Left renal pelvis (tissue), 4 donors: ENCODE measurements around the gene ZNF628. TPM values are rescaled to one million over a fixed set of nuclear protein-coding genes. Genes with fewer than 3 reads are reported as not detected.
"Not testable (repeated sequence)": the region's sequence is repeated elsewhere in the genome, so short reads cannot be mapped to it uniquely, and the experiment has no call there.

ENCODE experiments used
- DNase-seq, 4 donors: peaks; one replicate each; pipeline ENCODE4 v3.0.0-alpha.2; 2013; ENCODE audit warnings: low read depth in 4 of 4, low spot score in 3 of 4
- polyA plus RNA-seq, 4 donors: library from polyadenylated mRNA; unstranded; fragments of 120-200 nt; gene quantifications; one replicate each; pipeline ENCODE4 v1.2.1, GENCODE V29; 2013; ENCODE audit not compliant: insufficient read length in 4 of 4

The ZNF628 gene
- polyA plus RNA-seq, 4 donors = 2.1 to 5.3 (median 3.2) TPM

DNA sequence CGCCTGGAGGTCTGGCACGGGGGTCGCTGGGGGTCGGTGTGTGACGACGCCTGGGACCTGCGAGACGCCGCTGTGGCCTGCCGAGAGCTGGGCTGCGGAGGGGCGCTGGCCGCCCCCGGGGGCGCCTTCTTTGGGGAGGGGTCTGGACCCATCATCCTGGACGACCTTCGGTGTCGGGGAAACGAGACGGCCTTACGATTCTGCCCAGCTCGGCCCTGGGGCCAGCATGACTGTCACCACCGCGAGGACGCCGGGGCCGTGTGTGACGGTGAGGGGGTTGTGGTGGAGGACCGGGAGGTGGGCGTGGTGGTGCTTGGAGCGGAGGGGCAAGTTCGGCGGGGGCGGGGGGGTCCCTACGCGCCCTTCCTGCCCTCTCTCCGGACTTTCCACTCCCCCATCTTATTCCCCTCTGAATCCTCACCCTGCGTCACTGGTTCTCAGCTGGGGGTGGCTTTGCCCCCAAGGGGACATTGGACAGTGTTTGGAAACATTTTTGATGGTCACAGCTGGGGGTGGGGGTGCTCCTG is 17.3 kb downstream of the ZNF628 start:
- no peak for DNase-seq

DNA sequence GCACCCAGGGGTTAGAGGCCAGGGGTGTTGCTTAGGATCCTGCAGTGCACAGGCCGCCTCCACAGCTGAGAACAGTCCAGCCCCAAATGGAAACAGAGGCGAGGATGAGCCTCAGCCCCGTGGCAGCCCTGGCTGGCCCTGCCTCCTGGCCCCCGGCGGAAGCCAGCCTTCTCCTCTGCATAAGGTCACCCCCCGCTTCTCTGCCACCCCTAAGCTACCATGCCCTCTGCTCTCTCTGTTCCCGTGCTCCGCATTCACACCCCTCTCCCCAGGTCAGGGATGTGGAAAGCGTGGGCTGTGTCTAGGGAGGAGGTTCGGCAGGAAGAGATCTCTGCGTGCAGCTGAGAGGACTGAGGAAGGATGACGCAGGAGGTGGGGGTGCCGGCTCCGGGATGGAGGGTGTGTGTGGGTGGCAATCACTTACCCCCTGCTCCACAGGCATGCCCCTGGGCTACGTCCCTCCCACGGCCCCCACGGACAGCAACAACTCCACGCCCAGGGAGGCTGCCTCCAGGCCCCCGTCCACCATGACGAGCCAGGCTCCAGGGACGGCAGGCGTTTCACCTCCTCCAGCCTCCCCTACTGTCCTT is 17.9 kb downstream of the ZNF628 start:
- no peak for DNase-seq

DNA sequence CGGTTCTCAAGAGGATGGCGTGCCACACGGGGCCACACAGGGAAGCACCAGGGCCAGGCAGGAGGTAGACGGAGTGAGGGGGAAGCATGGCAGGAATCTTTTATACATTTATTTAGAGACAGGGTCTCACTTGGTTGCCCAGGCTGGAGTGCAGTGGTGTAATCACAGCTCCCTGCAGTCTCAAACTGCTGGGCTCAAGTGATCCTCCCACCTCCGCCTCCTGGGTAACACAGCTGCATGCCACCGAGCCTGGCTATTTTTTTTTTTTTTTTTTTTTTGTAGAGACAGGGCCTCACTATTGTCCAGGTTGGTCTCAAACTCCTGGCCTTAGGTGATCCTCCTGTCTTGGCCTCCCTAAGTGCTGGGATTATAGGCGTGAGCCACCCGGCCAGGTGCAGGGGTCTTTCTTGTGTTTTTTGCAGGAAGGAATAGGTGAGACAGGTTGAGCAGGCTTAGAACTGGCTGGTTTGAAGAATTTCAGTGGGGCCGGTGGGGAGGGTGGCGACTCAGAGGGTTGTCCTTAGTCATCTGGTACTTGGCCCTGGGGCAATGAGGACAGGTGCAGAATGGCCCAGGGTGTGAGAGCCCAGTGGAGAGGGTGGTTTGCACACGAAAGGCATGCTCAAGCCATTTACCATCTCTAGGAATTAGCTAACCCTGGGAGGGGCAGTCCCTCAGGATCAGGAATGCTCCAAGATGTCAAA is 19.4 kb downstream of the ZNF628 start:
- no peak for DNase-seq

DNA sequence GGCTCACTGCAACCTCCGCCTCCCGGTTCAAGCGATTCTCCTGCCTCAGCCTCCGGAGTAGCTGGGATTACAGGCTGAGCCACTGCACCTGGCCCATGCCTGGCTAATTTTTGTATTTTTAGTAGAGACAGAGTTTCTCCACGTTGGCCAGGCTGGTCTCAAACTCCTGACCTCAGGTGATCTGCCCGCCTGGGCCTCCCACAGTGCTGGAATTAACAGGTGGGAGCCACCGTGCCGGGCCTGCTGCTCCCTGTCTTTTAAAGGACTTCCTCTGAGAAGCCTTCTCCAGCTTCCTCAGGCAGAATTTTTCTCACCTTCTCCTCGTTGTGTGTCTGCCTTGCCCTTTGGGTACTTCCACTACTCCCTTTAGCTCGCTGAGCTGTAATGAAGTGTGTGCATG is 20.4 kb downstream of the ZNF628 start:
- DNase-seq = not testable (repeated sequence)

DNA sequence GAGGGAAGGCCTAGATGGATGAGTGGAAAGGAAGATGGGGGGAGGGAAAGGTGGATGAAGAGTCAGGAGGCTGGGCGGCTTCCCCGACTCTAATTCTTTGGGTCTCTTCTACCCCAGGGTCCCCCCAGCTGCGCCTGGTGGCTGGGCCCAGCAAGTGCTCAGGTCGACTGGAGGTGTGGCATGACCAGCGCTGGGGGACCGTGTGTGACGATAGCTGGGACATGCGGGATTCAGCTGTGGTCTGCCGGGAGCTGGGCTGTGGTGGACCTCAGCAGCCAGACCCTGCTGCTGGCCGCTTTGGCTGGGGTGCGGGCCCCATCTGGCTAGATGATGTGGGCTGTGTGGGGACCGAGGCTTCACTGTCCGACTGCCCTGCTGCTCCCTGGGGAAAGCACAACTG is 21.3 kb downstream of the ZNF628 start:
- DNase-seq = no peak

DNA sequence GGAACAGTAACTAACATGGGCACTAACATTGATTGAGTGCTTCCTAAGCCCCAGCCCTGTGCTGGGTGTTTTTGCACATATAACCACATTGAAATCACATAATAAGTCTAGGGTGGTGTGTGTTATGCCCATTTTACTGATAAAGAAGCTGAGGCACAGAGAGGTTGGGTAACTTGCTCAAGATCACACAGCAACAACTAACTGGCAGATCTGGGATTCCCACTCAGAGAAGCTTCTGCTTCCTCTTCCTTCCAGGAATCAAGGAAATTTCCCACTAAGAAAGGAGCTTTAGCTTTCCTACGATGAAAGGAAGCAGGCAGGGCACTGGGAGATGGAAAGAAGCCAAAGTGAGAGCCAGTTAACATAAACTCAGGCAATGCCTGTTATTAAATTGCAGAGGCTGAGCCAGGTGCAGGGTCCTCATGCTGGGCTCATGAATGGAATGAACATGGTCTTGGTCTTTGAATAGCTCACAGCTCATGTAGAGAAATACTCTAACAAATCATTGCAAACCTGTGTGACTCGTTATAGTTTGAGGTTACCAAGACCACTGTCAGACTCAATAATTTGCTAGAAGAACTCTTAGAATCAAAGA is 21.9 kb downstream of the ZNF628 start:
- no peak for DNase-seq

DNA sequence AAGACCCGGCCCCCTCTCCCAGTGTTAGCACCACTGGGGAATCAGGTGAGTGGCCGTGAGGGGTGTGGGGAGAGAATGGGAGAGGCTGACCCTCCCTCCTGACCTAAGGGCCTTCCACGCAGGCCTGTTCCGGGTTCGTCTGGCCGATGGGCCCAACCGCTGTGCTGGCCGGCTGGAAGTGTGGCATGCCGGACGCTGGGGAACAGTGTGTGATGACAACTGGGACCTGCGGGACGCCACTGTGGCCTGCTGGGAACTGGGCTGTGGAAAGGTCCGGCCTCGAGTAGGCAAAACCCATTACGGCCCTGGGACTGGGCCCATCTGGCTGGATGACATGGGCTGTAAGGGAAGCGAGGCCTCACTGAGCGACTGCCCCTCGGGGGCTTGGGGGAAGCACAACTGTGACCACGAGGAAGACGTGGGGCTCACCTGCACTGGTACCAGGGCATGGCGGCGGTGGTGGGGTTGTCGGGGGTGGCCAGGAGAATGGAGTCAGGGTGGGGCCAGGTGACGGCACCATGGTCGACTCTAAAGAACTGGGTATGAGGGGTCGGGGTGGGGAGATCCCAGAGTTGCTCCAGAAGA is 24.0 kb downstream of the ZNF628 start:
- DNase-seq = no peak

DNA sequence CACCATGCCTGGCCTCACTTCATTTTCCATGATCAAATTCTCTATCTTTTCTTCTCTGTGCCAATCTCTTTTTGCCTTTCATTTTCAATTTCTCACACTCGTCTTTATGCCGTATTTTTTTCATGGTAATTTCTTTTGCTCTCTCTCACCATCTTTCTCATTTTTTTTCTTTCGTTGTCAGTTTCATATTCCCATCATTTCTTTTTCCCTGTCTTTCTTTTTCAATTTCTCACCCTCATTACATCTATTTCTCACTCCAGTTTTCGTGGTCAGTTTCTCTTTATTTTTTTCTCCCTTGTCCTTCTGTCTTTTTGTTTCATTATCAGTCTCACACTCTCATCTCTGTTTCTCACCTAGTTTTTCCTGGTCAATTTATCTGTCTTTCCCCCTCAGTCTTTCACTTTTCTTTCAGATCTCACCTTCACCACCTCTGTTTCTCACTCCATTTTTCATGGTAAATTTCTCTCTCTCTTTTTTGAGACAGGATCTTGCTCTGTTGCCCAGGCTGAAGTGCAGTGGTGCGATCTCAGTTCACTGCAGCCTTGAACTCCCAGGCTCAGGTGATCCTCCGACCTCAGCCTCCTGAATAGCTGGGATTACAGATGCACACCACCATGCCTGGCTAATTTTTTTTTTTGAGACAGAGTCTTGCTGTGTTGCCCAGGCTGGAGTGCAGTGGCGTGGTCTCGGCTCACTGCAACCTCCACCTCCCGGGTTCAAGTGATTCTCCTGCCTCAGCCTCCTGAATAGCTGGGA is 26.0 kb downstream of the ZNF628 start:
- no peak for DNase-seq

DNA sequence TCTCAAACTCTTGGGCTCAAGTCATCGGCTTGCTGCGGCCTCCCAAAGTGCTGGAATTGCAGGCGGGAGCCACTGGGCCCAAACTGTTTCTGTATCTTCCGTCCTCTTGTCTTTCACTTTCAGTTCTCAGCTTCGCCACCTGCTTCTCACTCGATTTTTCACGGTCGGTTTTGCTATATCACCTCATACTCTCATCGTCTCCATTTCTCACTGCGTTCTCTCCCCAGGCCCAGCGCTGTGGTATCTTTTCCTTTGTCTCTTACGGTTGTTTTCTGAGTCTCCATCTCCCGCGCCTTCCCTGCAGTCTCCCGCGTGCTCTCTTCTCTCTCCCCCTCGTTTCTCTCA is 26.7 kb downstream of the ZNF628 start:
- DNase-seq = no peak

DNA sequence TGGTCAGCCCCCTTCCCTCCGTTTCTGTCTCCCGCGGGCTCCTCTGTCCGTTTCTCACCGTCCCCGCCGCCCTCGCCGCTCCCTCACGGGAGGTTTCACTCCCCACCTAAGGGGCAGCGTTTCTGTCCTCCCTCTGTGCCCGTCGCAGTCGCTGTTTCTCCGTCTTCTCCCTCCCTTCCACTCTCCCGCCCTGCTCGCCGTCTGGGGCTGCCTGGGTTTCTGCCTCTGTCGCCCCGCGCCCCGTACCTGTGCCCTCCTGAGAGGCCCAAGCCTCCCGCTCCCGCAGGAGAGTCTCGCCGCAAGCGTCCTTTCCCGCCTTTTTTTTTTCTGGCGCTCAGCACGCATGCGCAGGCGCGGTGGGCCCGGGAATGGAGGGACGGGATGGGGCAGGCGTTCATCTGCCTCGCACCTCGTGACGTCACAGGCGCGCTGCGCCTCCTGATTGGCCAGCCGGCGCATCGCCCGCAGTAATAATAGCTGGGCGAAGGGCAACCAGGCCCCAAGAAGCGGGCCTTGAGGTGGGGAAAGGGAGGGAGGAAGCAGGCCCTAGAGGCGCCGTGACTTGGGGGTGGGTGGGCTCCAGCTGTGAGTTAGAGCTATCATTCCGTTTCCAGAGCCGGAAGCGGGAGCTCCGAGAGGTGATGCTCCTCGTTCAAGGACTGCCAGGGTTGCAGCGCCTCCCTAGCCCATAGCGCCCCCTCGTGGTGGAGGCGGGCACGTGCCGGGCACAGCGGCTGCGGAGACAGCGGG is 27.3 kb downstream of the ZNF628 start:
- peak; percentile 71 to 86 (median 80) for DNase-seq

DNA sequence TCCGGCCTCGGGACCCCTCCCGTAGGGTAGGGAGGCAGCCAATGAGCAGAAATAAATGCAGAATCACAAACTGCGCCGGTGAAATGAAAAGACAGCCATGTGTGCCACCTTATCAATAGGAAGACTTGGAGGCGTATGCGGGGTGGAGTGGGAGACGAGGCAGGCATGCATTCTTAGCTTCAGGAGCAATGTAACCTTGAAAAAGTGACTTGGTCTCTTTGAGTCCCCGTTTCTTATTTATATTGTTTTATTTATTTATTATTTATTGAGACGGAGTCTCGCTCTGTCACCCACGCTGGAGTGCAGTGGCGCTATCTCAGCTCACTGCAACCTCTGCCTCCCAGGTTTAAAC is 27.8 kb downstream of the ZNF628 start:
- DNase-seq = no peak

DNA sequence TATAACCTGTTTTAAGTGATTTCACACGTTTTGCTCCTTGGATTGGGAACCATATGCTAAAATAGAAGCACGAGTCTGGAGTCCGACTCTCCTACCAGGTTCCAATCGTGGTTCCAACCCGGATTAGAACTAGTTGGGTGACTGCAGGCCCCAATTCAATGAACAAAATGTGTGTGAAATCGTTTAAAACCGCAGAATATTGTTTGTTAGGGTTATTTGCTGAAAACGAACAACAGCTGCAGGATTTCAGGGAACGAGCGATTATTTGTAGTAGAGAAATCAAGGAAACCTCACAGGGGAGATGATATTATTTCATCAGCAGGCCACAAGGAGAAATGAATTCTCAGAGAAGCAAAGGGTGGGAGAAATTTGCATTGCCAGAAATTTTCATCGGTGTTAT is 28.6 kb downstream of the ZNF628 start:
- no peak for DNase-seq

DNA sequence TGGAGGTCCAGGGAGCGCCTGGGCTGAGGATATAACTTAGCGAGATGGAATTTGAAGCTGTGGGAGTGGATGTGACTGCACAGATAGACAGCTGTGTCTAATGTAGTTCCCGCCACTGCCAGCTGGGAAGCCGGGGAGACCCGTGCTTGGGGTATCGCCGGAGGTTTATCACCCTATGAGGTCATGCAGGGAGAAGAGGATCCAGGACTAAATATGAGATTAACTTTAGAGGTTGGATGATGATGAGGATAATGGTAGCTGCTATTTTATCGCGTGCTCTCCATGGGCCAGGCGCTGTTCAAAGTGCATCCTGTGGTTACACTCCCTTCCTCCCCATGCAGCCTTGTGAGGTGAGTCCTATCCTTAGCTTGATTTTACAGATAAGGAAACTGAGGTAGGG is 31.7 kb downstream of the ZNF628 start:
- DNase-seq = no peak

DNA sequence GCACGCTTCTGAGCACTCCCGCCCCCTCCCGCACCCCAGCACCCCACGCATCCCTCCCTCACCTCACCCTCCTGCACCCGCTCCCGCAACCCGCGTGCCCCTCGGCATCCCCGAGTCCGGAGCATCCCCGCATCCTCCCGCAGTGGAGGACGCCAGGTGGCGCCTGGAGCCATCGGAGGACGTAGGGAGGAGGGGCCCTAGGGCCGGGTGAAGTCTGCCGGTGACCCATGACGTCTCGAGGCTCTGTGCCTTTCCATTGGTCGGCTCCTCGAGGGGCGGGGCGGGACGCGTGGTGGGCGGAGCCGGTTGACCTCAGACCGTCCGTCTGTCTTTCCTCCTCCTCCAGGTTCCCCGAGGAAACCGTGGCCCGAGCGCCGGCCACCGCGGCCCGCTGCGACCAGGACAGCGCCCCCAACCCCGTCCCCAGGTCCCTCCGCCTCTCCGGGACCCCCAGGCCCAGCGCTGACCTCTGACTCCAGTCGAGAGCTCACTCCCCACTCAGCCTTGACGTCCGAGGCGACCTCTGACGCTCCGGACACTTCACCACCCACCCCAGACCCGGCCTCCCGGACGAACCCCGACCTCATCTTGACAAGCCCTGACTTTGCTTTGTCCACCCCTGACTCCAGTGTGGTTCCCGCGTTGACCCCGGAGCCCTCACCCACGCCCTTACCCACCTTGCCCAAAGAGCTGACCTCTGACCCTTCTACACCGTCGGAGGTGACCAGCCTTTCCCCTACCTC is 40.6 kb downstream of the ZNF628 start:
- DNase-seq = peak; percentile 71 to 82 (median 80)

DNA sequence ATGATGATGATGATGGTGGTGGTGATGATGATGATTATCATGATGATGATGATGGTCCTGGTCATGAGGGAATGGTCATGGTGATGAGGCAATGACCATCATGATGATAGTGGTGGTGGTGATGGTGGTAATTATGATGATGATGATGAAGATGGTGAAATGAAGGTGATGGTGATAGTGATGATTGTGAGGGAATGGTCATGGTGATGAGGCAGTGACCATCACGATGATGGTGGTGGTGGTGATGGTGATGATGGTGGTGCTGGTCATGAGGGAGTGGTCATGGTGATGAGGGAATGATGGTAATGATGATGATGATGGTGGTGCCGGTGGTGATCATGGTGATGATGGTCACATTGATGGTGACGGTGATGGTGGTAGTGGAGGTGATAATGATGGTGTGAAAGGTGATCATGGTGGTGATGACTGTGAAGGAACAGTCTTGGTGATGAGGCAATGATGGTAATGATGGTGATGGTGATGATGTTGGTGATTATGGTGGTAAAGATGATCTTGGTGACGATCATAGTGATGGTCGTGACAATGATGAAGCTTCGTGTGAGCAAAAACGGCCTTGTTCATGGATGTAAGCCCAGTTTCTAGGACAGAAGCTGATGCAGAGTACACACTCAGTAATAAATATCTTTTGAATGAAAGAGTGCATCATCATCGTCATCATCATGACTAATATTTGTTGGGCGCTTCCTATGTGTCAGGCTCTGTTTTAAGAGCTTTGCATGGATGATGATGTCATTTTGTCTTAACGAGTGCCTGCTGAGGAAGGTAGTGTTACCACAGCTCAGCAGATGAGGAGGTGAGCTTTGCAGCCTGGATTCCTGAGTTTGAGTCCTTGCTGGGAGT is 43.3 kb downstream of the ZNF628 start:
- DNase-seq = no peak

DNA sequence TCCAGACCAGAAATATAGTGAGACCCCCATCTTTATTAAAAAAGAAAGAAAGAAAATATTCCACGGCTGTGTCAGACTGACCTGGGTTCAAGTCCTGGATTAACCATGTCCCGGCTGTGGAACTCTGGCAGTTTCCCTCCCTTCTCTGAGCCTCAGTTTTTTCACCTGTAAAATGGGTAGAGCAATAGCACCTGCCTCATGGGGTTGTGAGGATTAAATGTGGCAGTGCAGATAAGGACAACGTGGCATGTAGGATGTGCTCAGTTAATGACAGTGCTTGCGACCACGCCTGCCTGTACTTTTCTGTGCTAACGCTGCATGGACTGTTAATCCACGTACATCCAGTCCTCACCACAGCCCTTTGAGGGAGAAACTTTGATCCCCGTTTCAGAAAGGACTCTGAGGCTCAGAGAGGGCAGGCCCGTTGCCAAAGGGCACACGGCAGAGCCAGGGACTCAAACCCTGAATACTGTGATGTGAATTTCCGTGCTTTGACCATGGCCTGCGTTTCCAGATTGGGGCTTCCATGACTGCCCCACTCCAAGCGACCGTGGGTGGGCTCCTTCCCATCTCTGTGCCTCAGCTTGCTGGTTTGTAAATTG is 44.4 kb downstream of the ZNF628 start:
- no peak for DNase-seq

DNA sequence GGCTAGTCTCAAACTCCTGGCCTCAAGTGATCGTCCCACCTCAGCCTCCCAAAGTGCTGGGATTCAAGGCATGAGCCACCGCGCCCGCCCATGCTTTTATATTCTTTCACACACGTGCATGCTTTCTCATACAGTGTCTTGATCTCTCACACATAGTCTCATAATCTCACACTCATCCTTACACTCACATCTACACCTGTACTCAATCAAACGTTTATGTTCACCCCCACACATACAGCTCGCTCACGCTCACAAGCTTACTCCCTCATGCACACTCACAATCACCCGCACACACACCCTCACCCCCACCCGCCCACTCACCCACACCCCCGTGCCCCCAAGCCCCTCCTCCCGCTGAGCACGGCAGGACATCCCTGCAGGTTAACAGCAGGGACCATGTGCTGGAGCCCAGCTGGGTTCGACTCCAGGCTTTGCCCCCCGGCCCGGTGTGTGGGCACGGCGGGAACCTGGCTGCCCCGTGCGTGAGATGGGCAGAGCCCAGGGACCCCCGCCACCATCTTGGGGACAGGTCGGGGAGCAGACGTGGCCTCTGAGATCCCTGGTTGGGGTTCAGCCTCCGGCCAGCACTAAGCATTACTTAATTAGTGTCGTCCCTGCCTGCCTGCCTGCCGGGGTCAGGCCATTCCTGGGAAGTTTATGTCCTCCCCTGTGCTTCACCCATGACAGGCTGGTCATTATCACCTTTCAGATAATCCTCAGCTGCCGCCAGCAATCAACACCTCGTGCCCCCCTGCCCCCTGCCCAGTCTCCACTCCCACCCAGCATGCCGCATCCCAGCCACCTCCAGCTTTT is 49.1 kb downstream of the ZNF628 start:
- no peak for DNase-seq
